Fibroblast of the aortic adventitia (primary cell): ENCODE measurements around the gene LRP8. TPM values are rescaled to one million over a fixed set of nuclear protein-coding genes. Genes with fewer than 3 reads are reported as not detected.

Experiments
- DNase-seq: peaks from one replicate; pipeline ENCODE4 v3.0.0-alpha.2; 2010; ENCODE audit warnings: low read depth
- H3K4me3 ChIP-seq: 2 replicates; pipeline ENCODE4 v1.5.1; 2011; ENCODE audit warnings: low read depth, mild to moderate bottlenecking, control low read depth, low read length, moderate library complexity
- CTCF ChIP-seq: IDR thresholded peaks from 2 replicates; pipeline ENCODE4 v1.5.1; 2011; ENCODE audit warnings: mild to moderate bottlenecking, low read length, control low read depth, inconsistent platforms; ENCODE audit not compliant: insufficient read depth
- total RNA-seq: library from RNA; depleted of rRNA; stranded (reverse); fragments of >200 nt; gene quantifications from 2 replicates; pipeline ENCODE4 v1.2.3, GENCODE V29; 2012; ENCODE audit warnings: low replicate concordance

The LRP8 gene
- total RNA-seq, 1 donor: 13.6 TPM

- peak; percentile 52 for DNase-seq
- H3K4me3 ChIP-seq: no peak overlapping the region
- no peak for TF ChIP-seq CTCF
These were observed 3.1 kb downstream of the LRP8 start for GRCh38 chr1:53324728-53325297.

GRCh38 chr1:53324321-53324720, 3.5 kb downstream of the LRP8 start:
- DNase-seq: no peak
- H3K4me3 ChIP-seq: no peak overlapping the region
- TF ChIP-seq CTCF: no peak

- TF ChIP-seq CTCF: no peak
- H3K4me3 ChIP-seq: no peak overlapping the region
- no peak for DNase-seq
These were observed 4.6 kb downstream of the LRP8 start for GRCh38 chr1:53323316-53323715.

GRCh38 chr1:53321776-53322602, 5.9 kb downstream of the LRP8 start:
- no peak for TF ChIP-seq CTCF
- DNase-seq: no peak
- H3K4me3 ChIP-seq: no peak overlapping the region

GRCh38 chr1:53321366-53321765, 6.5 kb downstream of the LRP8 start:
- peak; percentile 18 for TF ChIP-seq CTCF
- H3K4me3 ChIP-seq: no peak overlapping the region
- no peak for DNase-seq

GRCh38 chr1:53320646-53321045, 7.2 kb downstream of the LRP8 start:
- no peak overlapping the region for H3K4me3 ChIP-seq
- DNase-seq: no peak

More at GRCh38 chr1:53320646-53321045, 7.2 kb downstream of the LRP8 start:
- no peak for TF ChIP-seq CTCF
